Inflammatory macrophage (primary cell): Measurements from ENCODE around the gene ZNF76.

Experiments
- DNase-seq, 2 donors: peaks; one replicate each; pipeline ENCODE4 v3.0.0-alpha.2; 2020 to 2022
- total RNA-seq, 18 experiments: gene quantifications; one replicate each; lab custom pipeline; 2026; ENCODE audit warnings: mixed read lengths in 6 of 18, inconsistent platforms in 2 of 18; lab: John Stamatoyannopoulos, UW

ZNF76 gene
- 7.4 to 33.3 (median 19.9) reads per million in 18 experiments for total RNA-seq

GRCh38 chr6:35259194-35259947 is at the start of gene ZNF76:
Gene ZNF76 (plus strand): TSS chr6:35259735. CDS start chr6:35281152, 21,417 bp downstream.
- DNase-seq: peak; percentile 97 to 98

- DNase-seq: no peak
These were observed 46.2 kb upstream of the ZNF76 start for GRCh38 chr6:35213298-35213791.

GRCh38 chr6:35213824-35214756 is 45.4 kb upstream of the ZNF76 start, which contains the start of gene SCUBE3:
Gene SCUBE3 (plus strand): TSS chr6:35213956. CDS start chr6:35214419, 463 bp downstream.
- no peak for DNase-seq

- no peak for DNase-seq
These were observed 44.5 kb upstream of the ZNF76 start for GRCh38 chr6:35214869-35215664.

GRCh38 chr6:35215665-35216411 is 43.7 kb upstream of the ZNF76 start:
- no peak for DNase-seq

- DNase-seq: no peak
These were observed 43.2 kb upstream of the ZNF76 start for GRCh38 chr6:35216412-35216732.

- DNase-seq: no peak
These were observed 42.4 kb upstream of the ZNF76 start for GRCh38 chr6:35216851-35217811.

GRCh38 chr6:35218021-35218420 is 41.5 kb upstream of the ZNF76 start:
- peak; percentile 36 to 44 for DNase-seq

GRCh38 chr6:35218456-35218855 is 41.1 kb upstream of the ZNF76 start:
- no peak for DNase-seq

GRCh38 chr6:35219683-35220326 is 39.7 kb upstream of the ZNF76 start:
- DNase-seq: no peak

- DNase-seq: no peak
These were observed 38.8 kb upstream of the ZNF76 start for GRCh38 chr6:35220711-35221110.

GRCh38 chr6:35223396-35223795 is 36.1 kb upstream of the ZNF76 start:
- DNase-seq: no peak

GRCh38 chr6:35224720-35225119 is 34.8 kb upstream of the ZNF76 start:
- peak; percentile 37 to 39 for DNase-seq

GRCh38 chr6:35228481-35228880 is 31.1 kb upstream of the ZNF76 start:
- no peak for DNase-seq

GRCh38 chr6:35229304-35229703 is 30.2 kb upstream of the ZNF76 start:
- DNase-seq: no peak

GRCh38 chr6:35230498-35230897 is 29.0 kb upstream of the ZNF76 start:
- DNase-seq: no peak

GRCh38 chr6:35230950-35231349 is 28.6 kb upstream of the ZNF76 start:
- no peak for DNase-seq

GRCh38 chr6:35231563-35231962 is 28.0 kb upstream of the ZNF76 start:
- no peak for DNase-seq

- no peak for DNase-seq
These were observed 24.6 kb upstream of the ZNF76 start for GRCh38 chr6:35234901-35235300.

- no peak for DNase-seq
These were observed 23.3 kb upstream of the ZNF76 start for GRCh38 chr6:35236223-35236622.
